ENCODE data around the gene ANKDD1A.

The ANKDD1A gene

DNA sequence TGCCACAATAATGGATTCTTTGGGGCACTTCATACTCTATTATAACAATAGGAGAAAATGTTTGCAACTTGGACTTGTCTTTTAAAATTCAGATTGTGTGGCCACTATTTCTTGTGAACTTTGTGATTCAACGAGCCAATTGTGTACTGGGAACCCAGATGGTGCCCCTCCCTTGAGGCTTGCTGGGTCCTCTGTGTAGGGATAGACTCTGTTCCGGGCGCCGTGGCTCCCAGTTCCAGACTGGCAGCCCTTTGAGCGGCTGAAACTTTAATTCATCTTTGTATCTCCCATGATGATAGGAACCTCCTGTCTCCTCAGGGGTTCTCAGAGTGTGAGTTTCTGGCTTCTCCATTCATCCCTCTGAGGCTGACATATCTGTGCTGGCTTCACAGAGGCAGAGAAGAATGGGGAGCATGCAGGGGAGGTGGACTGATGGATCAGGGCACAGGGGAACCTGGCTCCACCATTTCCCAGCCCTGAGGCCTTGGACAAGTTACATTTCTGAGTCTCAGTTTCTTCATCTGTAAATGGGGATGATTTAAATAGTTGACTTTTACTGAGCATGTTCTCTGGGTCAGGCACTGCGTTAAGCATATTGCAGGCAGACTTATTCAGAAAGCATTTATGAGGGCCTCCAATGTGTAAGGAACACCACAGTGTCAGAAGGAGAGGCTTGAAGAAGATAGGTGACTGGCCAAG lies 15.2 kb upstream of the ANKDD1A start:
- no peak overlapping the region for H4K91ac ChIP-seq (ENCODE audit: low read depth, low read length)
- H3K4me1 ChIP-seq (ENCODE audit: control insufficient read depth in 1 of 2, insufficient read depth in 2 of 2, low read length in 2 of 2) = peaks cover 12 to 23% of the 10 kb centered on the region in 2 experiments
- no peak for DNase-seq

DNA sequence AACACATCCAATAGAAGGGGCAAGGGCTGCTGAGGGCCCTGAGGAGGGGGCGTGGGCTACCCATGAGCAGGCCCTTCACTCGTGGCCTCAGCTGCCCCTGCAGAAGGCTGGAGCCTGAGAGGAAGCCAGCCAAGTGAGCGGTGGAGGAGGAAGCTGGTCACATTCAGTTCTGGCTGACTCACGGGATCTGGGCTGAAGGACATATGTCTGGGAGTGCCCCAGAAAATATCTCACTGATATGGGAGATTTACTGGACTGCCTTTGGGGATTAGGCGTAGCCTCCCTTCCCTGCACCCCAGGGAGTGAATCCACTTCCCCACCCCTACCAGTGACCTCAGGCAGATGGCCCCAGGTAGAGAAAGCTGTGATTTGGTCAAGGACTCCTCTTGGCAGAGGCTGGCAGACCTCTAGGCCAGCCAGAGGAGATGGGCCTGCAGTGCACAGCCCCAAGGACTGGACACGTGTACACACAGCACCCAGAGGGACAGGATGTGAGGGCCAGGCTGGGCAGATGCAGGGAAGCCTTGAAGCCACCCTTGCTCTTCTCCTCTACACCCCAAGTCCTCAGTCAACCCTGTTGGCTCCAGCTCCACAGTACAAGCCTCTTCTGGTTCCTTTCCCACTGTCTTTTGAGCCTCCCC lies 14.2 kb upstream of the ANKDD1A start:
- no peak overlapping the region for H3K4me3 ChIP-seq (ENCODE audit: low read depth, low read length)
- peaks cover 3% of the 10 kb centered on the region for H3K9me3 ChIP-seq (ENCODE audit: insufficient read depth, low read depth, low read length)
- no CpG with 5 or more reads among the region's 6 CpGs for WGBS (ENCODE audit: extremely low coverage, insufficient coverage, insufficient read length)
- no peak overlapping the region for H3K27ac ChIP-seq (ENCODE audit: low read depth, low read length)
- no peak overlapping the region for H2BK12ac ChIP-seq (ENCODE audit: low read length)
- no peak overlapping the region for H3K18ac ChIP-seq (ENCODE audit: low read length)
- H2BK5ac ChIP-seq (ENCODE audit: low read depth, low read length, poor library complexity) = no peak overlapping the region
- no peak overlapping the region for H3K9ac ChIP-seq (ENCODE audit: low read length)
- no peak overlapping the region for H2BK120ac ChIP-seq (ENCODE audit: insufficient read depth, low read length, poor library complexity)
- no peak overlapping the region for H3K23ac ChIP-seq (ENCODE audit: low read length)
- H3K79me2 ChIP-seq (ENCODE audit: control insufficient read depth, insufficient read depth, low read length, poor library complexity) = no peaks in the 10 kb centered on the region
- H3K4me1 ChIP-seq (ENCODE audit: control insufficient read depth in 1 of 2, insufficient read depth in 2 of 2, low read length in 2 of 2) = peaks cover 12 to 23% of the 10 kb centered on the region in 2 experiments
- H4K91ac ChIP-seq (ENCODE audit: low read depth, low read length) = no peak overlapping the region
- peaks cover 10% of the 10 kb centered on the region for H3K79me1 ChIP-seq (ENCODE audit: low read length)
- no peak overlapping the region for H4K12ac ChIP-seq (ENCODE audit: low read depth, low read length)
- no peak overlapping the region for H2AK5ac ChIP-seq (ENCODE audit: low read length)
- no peak overlapping the region for H3K4ac ChIP-seq (ENCODE audit: low read depth, low read length)
- peak; percentile 60 to 71 for DNase-seq
- H4K8ac ChIP-seq (ENCODE audit: low read depth, low read length) = no peak overlapping the region
- H3K14ac ChIP-seq (ENCODE audit: low read length) = no peak overlapping the region
- no peaks in the 10 kb centered on the region for H3K27me3 ChIP-seq (ENCODE audit: insufficient read depth, low read length)
- H3K4me2 ChIP-seq (ENCODE audit: low read length) = no peak overlapping the region
- no peaks in the 10 kb centered on the region for H3K36me3 ChIP-seq (ENCODE audit: control insufficient read depth in 1 of 2, insufficient read depth in 2 of 2, low read length in 2 of 2)
- no peak overlapping the region for H2AFZ ChIP-seq (ENCODE audit: insufficient read depth, low read length, poor library complexity)

More for the DNA sequence above, 15.2 kb upstream of the ANKDD1A start:
- no peaks in the 10 kb centered on the region for H3K79me2 ChIP-seq (ENCODE audit: control insufficient read depth, insufficient read depth, low read length, poor library complexity)
- no CpG with 5 or more reads among the region's 6 CpGs for WGBS (ENCODE audit: extremely low coverage, insufficient coverage, insufficient read length)
- no peak overlapping the region for H2BK120ac ChIP-seq (ENCODE audit: insufficient read depth, low read length, poor library complexity)
- no peaks in the 10 kb centered on the region for H3K36me3 ChIP-seq (ENCODE audit: control insufficient read depth in 1 of 2, insufficient read depth in 2 of 2, low read length in 2 of 2)
- H3K4ac ChIP-seq (ENCODE audit: low read depth, low read length) = no peak overlapping the region
- no peak overlapping the region for H2AK5ac ChIP-seq (ENCODE audit: low read length)
- no peak overlapping the region for H4K8ac ChIP-seq (ENCODE audit: low read depth, low read length)
- no peak overlapping the region for H3K23ac ChIP-seq (ENCODE audit: low read length)
- no peak overlapping the region for H4K12ac ChIP-seq (ENCODE audit: low read depth, low read length)
- no peak overlapping the region for H2BK12ac ChIP-seq (ENCODE audit: low read length)
- no peak overlapping the region for H3K18ac ChIP-seq (ENCODE audit: low read length)
- H3K4me3 ChIP-seq (ENCODE audit: low read depth, low read length) = no peak overlapping the region
- peaks cover 10% of the 10 kb centered on the region for H3K79me1 ChIP-seq (ENCODE audit: low read length)
- H3K27me3 ChIP-seq (ENCODE audit: insufficient read depth, low read length) = no peaks in the 10 kb centered on the region
- no peak overlapping the region for H3K14ac ChIP-seq (ENCODE audit: low read length)
- H3K9me3 ChIP-seq (ENCODE audit: insufficient read depth, low read depth, low read length) = peaks cover 3% of the 10 kb centered on the region
- no peak overlapping the region for H3K9ac ChIP-seq (ENCODE audit: low read length)
- no peak overlapping the region for H2AFZ ChIP-seq (ENCODE audit: insufficient read depth, low read length, poor library complexity)
- no peak overlapping the region for H3K4me2 ChIP-seq (ENCODE audit: low read length)
- H3K27ac ChIP-seq (ENCODE audit: low read depth, low read length) = no peak overlapping the region
- H2BK5ac ChIP-seq (ENCODE audit: low read depth, low read length, poor library complexity) = no peak overlapping the region

DNA sequence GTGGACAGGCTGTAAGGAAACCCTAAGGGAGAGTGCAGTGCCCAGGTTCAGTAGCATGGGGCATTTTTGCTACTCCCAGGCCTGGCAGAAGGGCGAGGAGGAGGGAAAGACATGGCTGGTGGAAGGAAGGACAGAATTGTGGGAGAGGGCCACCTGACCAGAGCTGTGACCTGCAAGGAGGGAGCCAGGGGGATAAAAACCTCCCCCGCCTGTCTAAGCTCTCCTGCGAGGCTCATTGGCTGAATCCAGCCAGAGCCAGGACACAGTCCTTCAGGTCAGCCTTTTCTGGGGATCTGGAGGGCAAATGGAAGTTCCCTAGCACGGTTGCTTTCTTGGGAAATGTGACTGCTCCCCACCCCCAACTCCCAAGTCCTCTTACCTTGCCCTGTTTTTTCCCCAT lies 13.3 kb upstream of the ANKDD1A start:
- Histone ChIP-seq H3K9ac (ENCODE audit: low read length) (no peak overlapping the region), H3K14ac (ENCODE audit: low read length) (no peak overlapping the region), H3K79me2 (ENCODE audit: control insufficient read depth, insufficient read depth, low read length, poor library complexity) (no peaks in the 10 kb centered on the region), H4K12ac (ENCODE audit: low read depth, low read length) (no peak overlapping the region), H3K4me2 (ENCODE audit: low read length) (no peak overlapping the region), H3K9me3 (ENCODE audit: insufficient read depth, low read depth, low read length) (peaks cover 3% of the 10 kb centered on the region), H2BK12ac (ENCODE audit: low read length) (no peak overlapping the region), H3K79me1 (ENCODE audit: low read length) (peaks cover 8% of the 10 kb centered on the region), H3K36me3 (ENCODE audit: control insufficient read depth in 1 of 2, insufficient read depth in 2 of 2, low read length in 2 of 2) (no peaks in the 10 kb centered on the region), H2BK5ac (ENCODE audit: low read depth, low read length, poor library complexity) (no peak overlapping the region), H3K4me3 (ENCODE audit: low read depth, low read length) (no peak overlapping the region), H4K8ac (ENCODE audit: low read depth, low read length) (no peak overlapping the region), H3K4me1 (ENCODE audit: control insufficient read depth in 1 of 2, insufficient read depth in 2 of 2, low read length in 2 of 2) (peaks cover 10 to 20% of the 10 kb centered on the region in 2 experiments), H3K18ac (ENCODE audit: low read length) (no peak overlapping the region), H2AK5ac (ENCODE audit: low read length) (no peak overlapping the region), H4K91ac (ENCODE audit: low read depth, low read length) (no peak overlapping the region), H3K4ac (ENCODE audit: low read depth, low read length) (no peak overlapping the region), H3K27ac (ENCODE audit: low read depth, low read length) (no peak overlapping the region), H2AFZ (ENCODE audit: insufficient read depth, low read length, poor library complexity) (no peak overlapping the region), H2BK120ac (ENCODE audit: insufficient read depth, low read length, poor library complexity) (no peak overlapping the region), H3K27me3 (ENCODE audit: insufficient read depth, low read length) (no peaks in the 10 kb centered on the region), H3K23ac (ENCODE audit: low read length) (no peak overlapping the region)
- DNase-seq = no peak
- WGBS (ENCODE audit: extremely low coverage, insufficient coverage, insufficient read length) = no CpG with 5 or more reads among the region's 4 CpGs

- no peaks in the 10 kb centered on the region for H3K79me1 ChIP-seq (ENCODE audit: low read length)
- H2AK5ac ChIP-seq (ENCODE audit: low read length) = no peak overlapping the region
- H3K14ac ChIP-seq (ENCODE audit: low read length) = no peak overlapping the region
- H2AFZ ChIP-seq (ENCODE audit: insufficient read depth, low read length, poor library complexity) = no peak overlapping the region
- no peaks in the 10 kb centered on the region for H3K27me3 ChIP-seq (ENCODE audit: insufficient read depth, low read length)
- no peak overlapping the region for H4K12ac ChIP-seq (ENCODE audit: low read depth, low read length)
- no peak overlapping the region for H3K23ac ChIP-seq (ENCODE audit: low read length)
- DNase-seq = no peak
- H3K4me1 ChIP-seq (ENCODE audit: control insufficient read depth in 1 of 2, insufficient read depth in 2 of 2, low read length in 2 of 2) = peaks cover 2 to 7% of the 10 kb centered on the region in 2 experiments
- peaks cover 3% of the 10 kb centered on the region for H3K9me3 ChIP-seq (ENCODE audit: insufficient read depth, low read depth, low read length)
- no peak overlapping the region for H3K27ac ChIP-seq (ENCODE audit: low read depth, low read length)
- H3K36me3 ChIP-seq (ENCODE audit: control insufficient read depth in 1 of 2, insufficient read depth in 2 of 2, low read length in 2 of 2) = no peaks in the 10 kb centered on the region
- no peak overlapping the region for H2BK120ac ChIP-seq (ENCODE audit: insufficient read depth, low read length, poor library complexity)
- H3K4ac ChIP-seq (ENCODE audit: low read depth, low read length) = no peak overlapping the region
- H3K79me2 ChIP-seq (ENCODE audit: control insufficient read depth, insufficient read depth, low read length, poor library complexity) = no peaks in the 10 kb centered on the region
- no CpG with 5 or more reads among the region's 5 CpGs for WGBS (ENCODE audit: extremely low coverage, insufficient coverage, insufficient read length)
- H2BK12ac ChIP-seq (ENCODE audit: low read length) = no peak overlapping the region
- H2BK5ac ChIP-seq (ENCODE audit: low read depth, low read length, poor library complexity) = no peak overlapping the region
- H3K9ac ChIP-seq (ENCODE audit: low read length) = no peak overlapping the region
- no peak overlapping the region for H3K4me3 ChIP-seq (ENCODE audit: low read depth, low read length)
- no peak overlapping the region for H4K8ac ChIP-seq (ENCODE audit: low read depth, low read length)
- no peak overlapping the region for H4K91ac ChIP-seq (ENCODE audit: low read depth, low read length)
- H3K18ac ChIP-seq (ENCODE audit: low read length) = no peak overlapping the region
- H3K4me2 ChIP-seq (ENCODE audit: low read length) = no peak overlapping the region
These were observed 10.6 kb upstream of the ANKDD1A start for GRCh38 chr15:64901141-64901540.
